HG02623 (cell line): ENCODE measurements around the gene CAMTA1.

Experiments
- ATAC-seq: cut with Tn5 transposase; IDR thresholded peaks from one replicate; pipeline ENCODE4 v1.9.1; 2021; ENCODE audit warnings: moderate library complexity; ENCODE audit not compliant: unreplicated experiment

Gene CAMTA1

DNA sequence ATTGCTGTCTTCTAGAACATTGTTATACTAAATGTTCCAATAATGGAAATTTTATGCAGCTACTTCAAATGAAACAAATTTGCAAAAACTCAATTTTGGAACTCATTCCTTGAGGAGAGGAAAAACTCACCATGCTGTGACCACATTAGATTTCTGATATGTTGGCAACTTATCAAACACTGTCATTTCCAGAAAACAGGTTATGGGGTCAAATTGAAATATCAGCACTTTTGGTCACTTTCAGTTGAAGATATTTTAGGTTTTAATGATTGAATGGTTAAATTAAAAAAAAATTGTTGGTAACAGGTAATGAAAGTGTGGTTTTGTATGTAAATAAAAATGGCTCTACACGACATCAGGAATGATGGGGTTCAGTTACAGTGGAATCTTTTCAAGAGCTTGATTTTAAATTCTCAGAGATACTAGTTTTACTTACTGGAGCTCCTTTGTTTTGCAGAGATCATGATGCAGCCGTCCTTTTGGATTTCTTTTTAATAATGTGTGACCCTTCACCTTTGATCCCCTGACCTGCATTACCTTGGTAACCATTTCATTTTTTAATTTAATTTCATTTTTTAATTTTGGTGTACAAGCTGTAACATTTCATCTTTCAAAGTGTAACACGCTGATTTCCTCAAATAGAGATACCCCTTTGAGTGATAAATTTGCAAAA lies 86.2 kb downstream of the CAMTA1 start:
- ATAC-seq: no peak

DNA sequence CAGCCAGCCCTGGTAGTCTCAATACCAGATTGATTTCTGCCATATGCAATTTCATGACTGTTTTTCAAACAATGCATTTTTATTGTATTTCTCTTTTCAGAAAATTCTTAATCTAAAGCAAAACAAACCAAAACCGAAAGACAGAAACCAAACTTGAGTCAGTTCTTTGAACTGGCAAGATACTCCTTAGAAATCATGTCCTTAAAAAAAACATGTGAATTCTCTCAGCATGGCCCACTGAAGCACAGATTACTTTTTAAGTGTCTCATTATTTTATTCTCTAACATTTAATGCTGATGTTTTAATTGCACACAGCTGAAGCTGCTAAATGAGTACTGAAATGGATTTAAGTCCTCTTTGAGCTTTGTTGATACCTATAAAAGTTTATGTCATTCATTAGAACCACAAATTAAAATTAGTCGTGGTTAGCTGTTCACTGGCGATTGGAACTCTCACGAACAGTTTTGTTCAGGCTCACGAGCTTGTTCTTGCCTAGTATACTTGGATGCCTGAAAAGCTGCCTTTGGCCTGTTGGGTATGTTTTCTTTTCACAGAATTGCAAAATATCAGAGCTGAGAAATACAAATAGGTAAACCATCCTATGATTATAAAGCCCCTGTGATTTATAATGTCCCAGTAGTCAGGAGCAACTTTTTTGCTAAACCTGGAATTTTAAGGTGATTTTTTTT lies 87.5 kb downstream of the CAMTA1 start:
- no peak for ATAC-seq

DNA sequence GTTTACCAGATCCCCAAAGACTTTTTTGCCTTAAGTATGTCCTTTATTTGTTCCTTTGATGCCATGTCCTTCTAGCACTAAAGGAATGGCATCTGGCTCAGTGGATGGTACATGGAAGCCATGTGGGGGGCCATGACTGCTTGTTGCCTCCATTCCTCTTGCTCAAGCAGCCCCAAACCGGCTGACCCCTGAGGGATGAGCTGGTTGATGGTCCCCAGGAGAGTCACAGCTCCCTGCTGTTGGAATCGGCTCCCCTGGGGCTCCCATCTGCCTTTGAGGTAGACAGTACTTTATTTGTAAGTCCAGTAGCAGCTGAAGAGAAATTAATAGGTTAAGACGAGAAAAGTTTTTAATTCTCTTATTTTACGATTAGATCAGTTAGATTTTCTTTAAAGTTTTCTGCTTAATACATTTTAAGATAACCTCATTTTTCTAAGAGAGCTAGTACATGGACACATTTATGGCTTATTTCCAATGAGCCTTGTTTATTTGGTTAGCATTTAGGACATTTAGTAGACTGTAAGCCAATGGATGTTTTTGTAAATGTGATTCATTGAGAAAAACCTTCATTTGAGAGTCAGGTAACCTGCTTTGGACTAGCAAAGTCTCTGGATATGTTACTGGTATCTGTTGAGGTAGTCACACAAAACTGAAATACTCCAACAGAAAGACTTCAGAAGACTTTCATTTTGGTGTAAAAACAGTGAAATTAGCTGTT lies 88.2 kb downstream of the CAMTA1 start:
- ATAC-seq: no peak

DNA sequence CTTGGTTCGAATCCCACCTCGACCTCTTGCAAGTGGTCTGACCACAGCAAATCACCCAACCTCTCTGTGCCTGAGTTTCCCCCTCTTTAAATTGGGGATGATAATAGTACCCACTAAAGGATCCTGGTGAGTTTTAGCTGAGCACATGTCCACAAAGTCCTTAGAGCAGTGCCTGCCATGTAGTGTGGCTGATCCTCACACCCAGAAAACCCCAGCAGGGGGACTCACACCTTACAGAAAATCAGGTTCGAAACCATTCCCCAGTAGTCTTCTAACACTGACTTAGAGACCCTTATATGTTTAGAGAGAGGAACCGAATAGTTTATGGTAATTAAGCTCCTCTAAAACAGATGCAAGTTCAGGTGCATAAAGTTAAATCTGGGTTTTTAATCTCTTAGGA lies 89.0 kb downstream of the CAMTA1 start:
- ATAC-seq: no peak

DNA sequence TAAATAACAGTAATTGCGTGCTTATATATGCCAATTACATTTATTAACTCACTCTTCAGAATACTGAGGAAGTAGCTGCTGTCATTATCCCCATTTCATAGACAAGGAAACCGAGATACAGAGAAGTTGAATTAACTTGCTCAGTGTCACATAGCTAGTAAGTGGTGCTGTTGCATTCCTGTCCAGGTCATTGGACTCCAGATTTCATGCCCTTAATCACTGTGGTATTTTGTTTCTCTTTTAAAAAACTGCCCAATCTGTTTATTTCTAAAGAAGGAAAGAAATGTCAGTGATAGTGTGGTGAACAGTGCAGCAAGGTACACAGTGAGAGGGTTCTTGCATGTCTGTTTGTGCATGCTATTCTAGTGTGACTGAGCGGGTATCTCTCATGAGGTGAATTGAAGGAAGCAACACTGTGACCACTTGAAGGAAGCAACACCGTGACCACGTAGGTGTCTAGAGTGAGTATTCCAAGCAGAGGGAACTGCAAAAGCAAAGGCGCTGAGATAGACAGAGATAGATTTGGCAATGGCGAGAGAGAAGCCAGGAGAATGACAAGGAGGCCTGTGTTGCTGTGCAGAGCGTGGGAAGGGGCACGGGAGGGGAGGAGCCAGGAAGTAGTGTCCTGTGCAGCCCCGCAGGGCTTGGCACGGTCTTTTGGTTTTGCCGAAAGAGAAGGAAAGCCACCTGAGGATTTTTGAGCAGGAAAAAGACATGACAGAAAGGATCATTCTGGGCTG lies 95.9 kb downstream of the CAMTA1 start:
- no peak for ATAC-seq

DNA sequence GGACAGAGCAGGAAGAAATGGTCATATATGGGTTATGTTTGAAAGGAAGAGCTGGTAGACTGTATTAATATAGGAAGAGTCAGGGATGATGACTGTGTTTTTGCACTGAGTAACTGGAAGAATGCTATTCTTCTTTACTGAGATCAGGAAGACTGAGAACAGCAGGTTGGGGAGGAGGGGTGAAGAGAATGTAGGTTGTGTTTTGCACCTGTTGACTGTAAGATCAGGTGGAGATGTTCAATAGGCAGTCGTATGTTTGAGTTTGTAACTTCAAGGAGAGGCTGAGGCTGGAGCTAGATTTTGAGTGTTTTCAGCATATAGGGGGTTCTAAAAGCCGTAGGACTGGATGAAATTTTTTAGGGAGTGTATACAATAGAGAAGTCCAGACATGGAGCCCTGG lies 97.2 kb downstream of the CAMTA1 start:
- no peak for ATAC-seq

DNA sequence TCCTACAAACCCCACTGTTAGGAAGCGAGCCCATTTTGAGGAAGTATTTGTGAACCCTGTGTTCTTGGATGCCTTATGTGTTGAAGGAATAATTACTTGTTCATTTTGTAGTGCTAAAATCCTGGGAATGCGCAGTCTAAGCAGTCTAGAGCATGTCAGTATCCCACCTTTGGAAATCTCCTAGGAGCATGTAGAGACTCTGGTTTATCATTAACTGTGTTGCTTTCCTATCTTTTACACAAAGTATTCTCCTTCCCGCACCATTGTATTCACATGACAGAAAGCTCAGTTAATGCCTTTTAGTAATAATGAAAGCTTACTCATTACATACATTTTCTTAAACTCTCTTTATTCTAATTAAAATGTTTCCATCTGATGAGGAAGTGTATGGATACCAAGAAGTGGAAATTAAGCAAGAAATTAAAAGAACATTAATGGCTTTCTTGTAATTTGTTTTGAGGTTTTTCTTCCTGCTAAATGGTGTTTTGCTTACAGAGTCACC lies 99.4 kb downstream of the CAMTA1 start:
- no peak for ATAC-seq

DNA sequence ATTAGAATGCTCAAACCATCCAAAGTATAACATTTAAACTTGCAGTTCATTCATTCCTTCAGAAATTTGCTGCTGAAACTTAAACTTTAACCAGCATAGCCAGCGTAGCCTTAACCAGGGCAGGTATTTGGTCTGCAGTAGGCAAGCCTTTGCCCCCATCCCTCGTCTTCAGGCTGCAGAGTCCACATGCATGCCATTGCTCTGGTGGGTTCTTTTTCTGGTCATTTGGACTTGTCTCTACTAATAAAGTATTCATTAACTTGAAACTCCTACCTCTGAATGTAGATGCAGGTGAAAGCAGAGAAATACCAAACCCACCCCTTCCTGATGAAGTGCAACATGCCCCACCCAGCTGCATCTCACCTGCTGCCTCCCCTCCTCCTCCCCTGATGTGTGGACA lies 100.2 kb downstream of the CAMTA1 start:
- ATAC-seq: no peak

DNA sequence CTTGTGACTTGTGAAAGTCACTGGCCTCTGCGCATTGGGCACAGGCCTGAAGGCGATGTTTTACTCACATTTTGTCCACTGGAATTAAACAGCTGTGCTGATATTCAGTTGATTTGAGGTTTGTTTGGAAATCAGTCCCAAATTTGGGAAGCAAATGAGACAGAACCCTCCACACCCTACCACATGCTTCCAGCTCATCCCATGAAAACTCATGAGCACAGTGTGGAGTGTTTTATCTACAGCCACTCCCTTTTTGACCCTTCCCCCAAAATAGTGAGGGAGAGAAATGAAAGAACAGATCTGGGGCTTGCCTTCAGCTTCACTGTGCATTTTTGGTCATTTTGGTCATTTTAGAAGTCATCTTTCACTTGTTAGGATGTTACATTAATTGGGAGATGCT lies 101.3 kb downstream of the CAMTA1 start:
- no peak for ATAC-seq

DNA sequence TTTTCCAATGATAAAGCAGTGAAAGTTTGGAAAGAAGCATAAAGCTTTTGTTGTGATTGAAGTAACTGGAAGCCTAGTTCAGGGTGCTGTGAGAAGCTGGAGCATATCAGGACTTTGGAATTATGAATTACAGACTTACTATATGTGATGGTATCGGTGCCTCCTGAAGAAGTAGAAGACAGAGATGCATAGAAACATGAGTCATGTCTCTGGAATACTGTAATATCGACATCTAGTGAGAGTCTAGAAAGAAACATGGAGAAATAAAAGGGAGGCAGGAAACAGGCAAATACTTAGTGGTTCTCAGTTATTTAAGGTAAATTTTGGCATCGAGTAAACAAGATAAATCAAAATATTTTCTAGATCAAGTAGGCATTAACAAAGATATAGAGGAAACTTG lies 103.0 kb downstream of the CAMTA1 start:
- no peak for ATAC-seq

DNA sequence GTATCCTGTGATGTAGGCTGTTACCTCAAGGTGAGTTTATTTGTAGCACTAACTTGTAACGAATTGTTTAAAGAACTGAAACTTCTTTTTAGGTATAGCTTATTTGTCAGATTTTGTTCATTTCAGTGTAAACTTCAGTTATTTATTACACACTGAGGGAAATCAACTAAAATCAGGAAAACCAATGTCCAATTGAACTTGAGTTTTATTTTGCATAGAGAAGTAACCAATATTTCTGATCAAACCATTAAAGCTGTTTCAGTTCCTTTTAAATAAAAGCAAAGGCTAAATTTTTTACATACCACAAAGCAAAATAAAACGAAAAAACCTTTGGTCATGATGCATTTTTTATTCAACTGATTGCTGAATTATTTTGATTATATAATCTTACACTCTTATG lies 103.6 kb downstream of the CAMTA1 start:
- ATAC-seq: no peak

DNA sequence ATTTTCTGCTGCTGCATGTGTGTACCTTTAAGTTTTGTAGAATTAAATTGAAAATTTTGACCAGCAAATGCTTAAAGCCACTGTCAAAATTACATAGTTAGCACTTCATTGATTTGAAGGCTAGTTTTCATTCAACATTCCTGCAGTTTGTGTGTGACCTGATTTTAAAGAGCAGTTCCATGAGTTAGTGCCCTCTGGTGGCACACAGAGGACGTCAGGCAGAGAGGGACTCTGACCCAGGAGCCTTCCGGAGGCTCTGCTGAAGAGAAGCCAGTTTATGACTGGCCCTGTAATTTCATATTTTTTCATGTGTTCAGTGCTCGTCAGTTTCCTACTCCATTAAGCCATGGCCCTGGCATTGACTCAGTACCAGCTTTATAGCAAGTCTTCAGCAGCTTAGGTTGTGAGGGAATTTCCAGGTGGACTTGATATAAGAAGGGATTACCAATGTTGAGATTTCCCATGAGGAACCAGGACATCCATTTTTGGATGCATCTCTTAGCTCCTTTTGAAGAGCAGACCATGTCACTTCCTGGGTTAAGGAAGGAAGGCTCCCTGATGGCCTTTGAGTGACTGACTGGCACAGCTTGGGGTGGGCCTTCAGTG lies 104.7 kb downstream of the CAMTA1 start:
- no peak for ATAC-seq

DNA sequence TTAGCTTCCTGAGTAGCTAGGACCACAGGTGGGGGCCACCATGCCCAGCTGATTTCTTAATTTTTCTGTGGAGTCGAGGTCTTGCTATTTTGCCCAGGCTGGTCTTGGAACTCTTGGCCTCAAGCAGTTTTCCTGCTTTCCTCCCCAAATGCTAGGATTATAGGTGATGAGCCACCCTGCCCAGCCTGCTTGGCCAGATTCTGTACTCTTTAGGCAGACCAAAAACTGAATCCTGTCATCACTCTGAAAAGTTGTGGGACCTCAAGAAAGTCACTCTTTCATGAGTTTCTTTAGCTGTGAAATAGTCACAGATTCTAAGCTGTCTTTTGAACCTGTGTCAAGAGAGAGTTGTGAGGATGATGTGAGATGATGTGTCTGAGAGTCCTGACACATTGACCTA lies 105.4 kb downstream of the CAMTA1 start:
- ATAC-seq: no peak

DNA sequence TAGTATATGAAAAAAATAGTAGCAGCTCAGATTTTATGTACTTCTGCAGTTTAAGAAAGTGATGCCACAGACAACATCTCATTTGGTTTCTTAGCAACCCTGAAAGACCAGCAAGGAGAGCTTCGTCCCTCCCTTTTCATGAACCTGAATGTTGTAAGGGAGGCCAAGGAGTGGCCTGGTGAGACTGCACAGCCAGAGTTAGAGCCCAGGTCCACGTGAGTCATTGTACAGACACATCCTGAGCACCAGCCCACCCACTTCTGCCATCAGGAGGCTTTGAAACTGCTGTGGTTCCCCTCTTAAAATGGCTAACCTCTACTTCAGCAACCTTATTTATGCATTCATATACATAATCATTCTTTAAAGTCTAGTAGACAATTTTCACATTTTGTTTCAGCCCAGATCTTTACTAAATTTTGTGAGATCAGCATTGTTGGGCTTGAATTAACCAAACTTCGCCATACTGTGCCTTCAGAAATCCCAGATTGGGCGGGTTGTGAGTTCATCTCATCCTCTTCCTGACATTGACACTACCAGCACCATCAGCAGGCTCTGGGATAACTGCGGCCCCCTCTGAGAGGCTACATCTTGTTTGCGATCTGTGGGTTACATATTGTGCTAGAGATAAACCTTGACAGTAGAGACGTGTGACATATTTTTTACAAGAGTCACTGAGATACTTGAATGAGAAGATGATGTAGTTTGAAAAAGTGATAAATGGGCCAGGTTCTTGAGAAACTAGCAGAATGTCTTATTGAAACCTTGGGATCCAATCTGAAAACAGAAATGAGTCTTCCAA lies 106.7 kb downstream of the CAMTA1 start:
- ATAC-seq: no peak

DNA sequence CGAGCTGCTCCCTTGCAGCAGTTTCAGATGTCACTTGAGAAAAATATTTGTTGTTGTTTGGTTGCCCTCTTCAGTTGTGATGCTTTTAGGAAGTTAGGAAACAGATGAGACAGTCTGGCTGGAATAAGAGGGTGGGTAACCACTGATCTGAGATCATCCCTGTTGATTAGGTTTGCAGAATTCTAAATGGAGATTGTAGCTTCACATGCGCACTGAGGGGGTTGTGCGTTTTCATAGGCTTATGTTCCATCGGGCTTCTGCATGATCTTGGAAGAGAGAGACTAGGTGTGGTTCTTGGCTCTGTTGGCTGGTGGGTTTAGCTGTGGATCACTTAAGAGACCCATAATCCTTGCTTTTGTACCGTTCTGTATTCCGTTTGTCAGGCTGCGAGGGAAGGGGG lies 108.1 kb downstream of the CAMTA1 start:
- no peak for ATAC-seq

DNA sequence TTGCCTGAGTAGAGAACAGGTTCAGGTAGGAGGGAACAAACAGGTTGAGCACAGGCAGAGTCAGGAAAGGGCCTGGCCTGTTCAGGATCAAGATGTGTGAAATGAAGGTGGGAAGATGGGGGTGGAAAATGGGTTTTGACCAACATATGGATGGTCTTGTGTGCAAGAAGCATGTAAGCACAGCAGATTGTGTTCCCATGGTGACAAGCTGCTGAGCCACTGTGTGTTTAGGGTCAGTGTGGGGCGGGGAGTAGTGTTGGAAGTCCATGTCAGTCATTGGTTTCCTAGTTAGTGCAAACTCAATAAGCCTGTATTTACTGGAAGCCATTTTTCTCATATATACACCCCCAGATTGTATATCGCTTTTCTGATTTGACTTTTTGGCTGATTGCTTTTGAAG lies 111.9 kb downstream of the CAMTA1 start:
- ATAC-seq: no peak

DNA sequence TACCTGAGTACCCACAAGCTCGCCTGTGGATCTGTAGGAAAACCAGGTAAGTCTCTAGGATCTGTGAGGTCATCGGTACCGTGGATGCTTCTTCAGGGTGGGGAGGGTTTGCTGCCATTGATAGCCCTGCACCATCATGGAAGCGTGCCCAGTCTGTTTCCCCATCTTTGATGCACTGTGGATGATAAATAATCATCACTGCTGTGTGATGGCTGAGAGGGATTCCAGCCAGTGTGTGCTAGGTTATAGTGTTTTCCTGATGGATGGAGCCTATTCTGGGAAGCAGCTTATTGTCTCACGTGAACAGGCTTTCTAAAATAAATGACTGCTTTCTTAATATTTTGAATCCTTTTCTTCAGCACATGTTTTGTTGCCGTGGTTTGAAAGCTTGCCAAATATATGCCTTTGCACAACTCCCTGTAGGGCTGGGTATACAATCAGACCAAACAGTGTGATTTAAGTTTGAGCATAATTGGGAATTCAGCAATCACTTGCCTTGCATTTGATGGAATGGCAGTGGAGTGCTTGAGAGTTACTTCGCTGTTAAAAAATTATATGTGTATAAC lies 113.8 kb downstream of the CAMTA1 start:
- no peak for ATAC-seq

DNA sequence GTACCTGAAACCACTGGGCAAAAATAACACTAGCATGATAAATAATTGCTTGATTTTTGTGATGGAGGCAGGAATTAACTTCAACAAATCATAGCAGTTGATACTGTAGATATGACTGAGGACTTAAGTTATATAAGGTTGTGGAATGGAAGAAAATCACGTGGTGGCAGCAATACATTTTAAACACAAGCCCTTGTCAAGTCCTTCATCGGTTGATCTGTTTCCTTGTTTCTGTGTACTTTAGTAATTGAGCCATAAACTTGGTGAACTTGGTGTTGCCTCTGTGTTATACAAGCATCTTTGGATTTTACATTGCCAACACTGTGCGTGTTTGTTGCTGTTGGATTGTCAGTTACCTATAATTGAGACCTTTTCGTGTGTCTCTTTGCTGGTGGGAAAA lies 114.4 kb downstream of the CAMTA1 start:
- no peak for ATAC-seq

DNA sequence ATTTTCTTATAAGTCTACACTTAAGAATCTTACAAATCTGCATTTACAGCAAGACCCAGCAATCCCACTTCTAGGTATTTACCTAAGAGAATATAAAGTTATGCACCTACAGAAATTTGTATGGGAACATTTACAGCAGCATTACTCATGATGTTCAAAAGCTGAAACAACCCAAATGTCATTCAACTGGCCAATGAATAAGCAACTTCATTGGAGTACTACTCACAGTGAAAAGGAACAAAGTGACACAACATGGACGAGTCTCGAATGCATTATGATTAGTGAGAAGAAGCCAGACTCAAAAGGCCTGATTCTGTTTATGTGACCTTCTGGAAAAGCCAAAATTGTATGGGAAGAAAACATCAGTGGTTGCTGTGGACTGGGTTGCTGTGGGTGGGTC lies 116.9 kb downstream of the CAMTA1 start:
- ATAC-seq: no peak
